Astrocyte of the spinal cord (primary cell): ENCODE measurements around the gene DMRT1.

Source experiments
- DNase-seq: peaks from one replicate; pipeline ENCODE4 v3.0.0; 2011; ENCODE audit warnings: low read depth, low spot score
- H3K4me3 ChIP-seq: 2 replicates; pipeline ENCODE4 v1.5.1; 2011; ENCODE audit warnings: low read depth, mild to moderate bottlenecking, low read length, moderate library complexity
- in situ Hi-C: cut with HindIII; loops from 2 replicates; pipeline ENCODE4 v1.10.0; 2017; ENCODE audit warnings: low sequenced_read_pairs
- TF ChIP-seq, protein P1 (sequence below): IDR thresholded peaks from 2 replicates; pipeline ENCODE4 v1.5.1; 2012; ENCODE audit warnings: low read depth, mild to moderate bottlenecking, low read length, inconsistent platforms

The DMRT1 gene

GRCh38 chr9:841371-842209 lies at the start of gene DMRT1:
Gene DMRT1 (plus strand): TSS chr9:841697. CDS start chr9:841839, 142 bp downstream.
- in situ Hi-C loops, result no loop called here

GRCh38 chr9:792331-793260 lies 48.9 kb upstream of the DMRT1 start:
- in situ Hi-C loops, result no loop called here
- no peak overlapping the region for H3K4me3 ChIP-seq
- TF ChIP-seq, protein P1, sequence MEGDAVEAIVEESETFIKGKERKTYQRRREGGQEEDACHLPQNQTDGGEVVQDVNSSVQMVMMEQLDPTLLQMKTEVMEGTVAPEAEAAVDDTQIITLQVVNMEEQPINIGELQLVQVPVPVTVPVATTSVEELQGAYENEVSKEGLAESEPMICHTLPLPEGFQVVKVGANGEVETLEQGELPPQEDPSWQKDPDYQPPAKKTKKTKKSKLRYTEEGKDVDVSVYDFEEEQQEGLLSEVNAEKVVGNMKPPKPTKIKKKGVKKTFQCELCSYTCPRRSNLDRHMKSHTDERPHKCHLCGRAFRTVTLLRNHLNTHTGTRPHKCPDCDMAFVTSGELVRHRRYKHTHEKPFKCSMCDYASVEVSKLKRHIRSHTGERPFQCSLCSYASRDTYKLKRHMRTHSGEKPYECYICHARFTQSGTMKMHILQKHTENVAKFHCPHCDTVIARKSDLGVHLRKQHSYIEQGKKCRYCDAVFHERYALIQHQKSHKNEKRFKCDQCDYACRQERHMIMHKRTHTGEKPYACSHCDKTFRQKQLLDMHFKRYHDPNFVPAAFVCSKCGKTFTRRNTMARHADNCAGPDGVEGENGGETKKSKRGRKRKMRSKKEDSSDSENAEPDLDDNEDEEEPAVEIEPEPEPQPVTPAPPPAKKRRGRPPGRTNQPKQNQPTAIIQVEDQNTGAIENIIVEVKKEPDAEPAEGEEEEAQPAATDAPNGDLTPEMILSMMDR, result no peak
- no peak for DNase-seq

More at GRCh38 chr9:841371-842209, at the start of gene DMRT1:
- TF ChIP-seq, protein P1, result no peak
- DNase-seq, result no peak
- no peak within 1 kb of the TSS for H3K4me3 ChIP-seq

DNA sequence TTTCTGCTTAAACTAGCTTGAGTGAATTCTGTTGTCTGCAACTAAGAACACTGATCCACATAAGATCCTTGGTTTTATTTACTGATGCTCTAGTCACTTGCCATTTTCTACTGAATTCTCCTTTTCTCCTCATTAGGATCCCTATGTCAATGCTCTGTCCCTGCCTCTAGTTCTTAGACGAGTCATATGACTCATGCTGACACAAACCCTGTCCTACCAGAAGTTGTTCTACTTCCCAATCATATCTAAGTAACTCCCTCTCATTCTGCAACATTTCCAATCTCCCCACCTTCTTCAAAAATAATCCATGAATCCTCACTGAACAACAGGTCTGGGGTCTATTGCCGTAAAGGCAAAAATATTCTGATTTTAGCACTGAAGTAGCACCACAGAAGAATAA lies 47.1 kb upstream of the DMRT1 start:
- in situ Hi-C loops, result no loop called here
- TF ChIP-seq, protein P1, result no peak
- DNase-seq, result no peak
- H3K4me3 ChIP-seq, result no peak overlapping the region

DNA sequence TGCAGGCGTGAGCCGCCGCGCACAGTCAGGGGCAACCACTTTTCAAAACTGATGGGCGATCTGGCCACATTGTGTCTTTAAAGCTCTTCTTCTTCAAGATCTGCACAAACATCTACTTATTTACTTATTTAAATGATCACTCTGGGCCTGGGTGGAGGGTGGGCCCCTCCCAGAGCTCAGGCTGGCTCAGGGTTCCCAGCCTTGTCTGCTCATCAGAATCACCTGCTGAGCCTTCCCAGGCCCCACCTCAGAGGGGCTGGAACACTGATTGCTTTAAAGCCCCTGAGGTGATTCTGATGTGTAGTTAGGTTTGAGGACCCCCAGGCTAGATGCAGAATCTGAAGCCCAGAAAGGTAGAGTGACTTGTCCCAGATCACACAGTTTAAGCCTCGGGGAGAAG lies 45.6 kb upstream of the DMRT1 start:
- no peak for DNase-seq
- TF ChIP-seq, protein P1, result no peak
- no peak overlapping the region for H3K4me3 ChIP-seq
- in situ Hi-C loops, result no loop called here

DNA sequence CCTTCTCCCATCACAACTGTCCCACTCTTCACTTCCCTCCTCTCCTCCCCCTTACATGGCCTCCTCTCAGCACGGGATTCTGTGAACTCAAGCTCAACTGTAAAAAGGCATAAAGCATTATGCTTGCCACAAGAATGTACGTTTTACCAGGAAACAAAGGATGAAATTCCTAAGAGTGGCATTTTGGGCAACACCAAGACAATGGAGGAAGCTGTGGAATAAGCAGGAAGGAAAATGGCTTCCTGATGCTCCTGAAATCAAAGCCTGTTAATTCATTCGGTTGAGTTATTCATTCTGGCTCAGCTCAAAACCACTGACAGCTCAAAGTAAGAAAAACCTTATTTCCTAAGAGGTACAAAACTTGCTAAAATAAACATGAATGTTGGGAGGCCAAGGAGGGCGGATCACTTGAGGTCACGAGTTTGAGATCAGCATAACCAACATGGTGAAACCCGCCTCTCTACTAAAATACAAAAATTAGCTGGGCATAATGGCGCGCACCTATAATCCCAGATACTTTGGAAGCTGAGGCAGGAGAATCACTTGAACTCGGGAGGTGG lies 40.8 kb upstream of the DMRT1 start:
- DNase-seq, result no peak
- TF ChIP-seq, protein P1, result no peak
- in situ Hi-C loops, result no loop called here

DNA sequence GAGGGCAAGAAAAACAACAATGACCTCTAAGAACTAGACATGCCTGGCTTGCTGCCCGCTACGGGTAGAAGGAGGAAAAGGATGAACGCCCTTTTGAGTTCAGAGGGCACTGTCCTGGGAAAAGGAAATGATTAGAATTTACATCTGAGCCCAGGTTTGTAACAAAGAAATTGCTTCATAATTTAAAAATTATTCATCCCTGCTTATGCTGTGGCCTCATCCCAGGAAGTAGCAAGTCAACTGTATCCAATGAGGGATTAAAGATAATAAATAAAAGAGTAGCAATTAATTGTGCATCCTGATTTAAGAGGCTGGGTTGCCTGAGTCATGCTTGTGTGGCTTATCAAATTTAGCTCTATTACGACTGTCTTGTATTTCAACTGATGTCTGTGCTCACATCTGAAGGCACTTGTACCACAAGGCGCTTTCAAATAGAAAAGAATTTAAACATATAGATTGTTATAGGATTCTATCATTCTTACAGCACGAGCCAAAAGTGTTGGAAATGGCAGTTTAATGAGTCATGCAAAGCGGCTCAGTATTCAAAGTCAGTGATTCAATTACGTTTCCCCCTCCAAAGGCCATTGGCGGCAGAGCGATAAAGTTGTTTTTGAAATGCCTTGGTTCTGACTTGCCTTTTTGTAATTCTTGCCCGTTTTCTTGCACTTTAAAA lies 40.0 kb upstream of the DMRT1 start:
- no peak overlapping the region for H3K4me3 ChIP-seq
- TF ChIP-seq, protein P1, result no peak
- in situ Hi-C loops, result no loop called here
- peak; percentile 81 for DNase-seq

More for the DNA sequence above, 40.8 kb upstream of the DMRT1 start:
- no peak overlapping the region for H3K4me3 ChIP-seq
